ENCODE results near the gene FBXO42. TPM values are rescaled to one million over a fixed set of nuclear protein-coding genes. Genes with fewer than 3 reads are reported as not detected.

The FBXO42 gene
- total and polyA plus RNA-seq, 2 donors (not counting 3 experiments of a cell fraction or from before 2014, with no cell fraction given): 16.3 to 20.4 TPM

DNA sequence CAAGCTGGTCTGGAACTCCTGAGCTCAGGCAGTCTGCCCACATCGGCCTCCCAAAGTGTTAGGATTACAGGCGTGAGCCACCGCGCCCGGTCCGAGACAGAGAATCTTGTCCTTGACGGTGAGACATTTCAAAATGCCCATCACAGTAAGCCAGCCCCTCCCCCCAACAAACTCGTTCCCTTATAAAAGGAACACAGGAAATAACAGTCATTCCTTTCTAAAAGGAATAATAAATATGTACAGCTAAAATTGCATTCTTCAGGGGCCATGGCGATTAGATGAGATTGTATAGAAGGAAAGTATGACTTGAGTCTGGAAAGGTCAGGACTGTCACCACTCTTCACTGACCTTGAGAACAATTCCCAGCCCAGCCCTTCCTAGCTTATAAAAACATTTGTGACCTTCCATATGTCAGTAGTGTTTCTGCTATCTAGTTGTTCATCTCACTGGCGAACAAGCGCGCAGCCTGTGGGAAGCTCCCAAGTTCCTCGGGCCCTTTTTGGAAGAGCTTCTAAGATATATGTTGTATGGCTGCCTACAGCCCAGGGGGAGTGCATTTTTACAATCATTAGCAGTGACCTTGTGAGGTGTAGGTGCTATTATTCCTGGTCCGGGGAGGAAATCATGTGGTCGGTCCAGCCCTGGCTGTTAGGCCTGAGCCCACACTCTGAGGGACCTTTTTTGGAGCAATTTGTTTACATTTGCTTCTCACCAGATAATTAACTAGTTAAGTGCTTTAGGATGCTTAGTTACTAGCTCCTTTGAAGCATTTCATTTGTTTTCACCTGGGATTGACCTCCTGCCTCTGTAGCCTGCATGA is 23.5 kb upstream of the FBXO42 start:
- ChIA-PET CTCF (interaction anchor here (0.7 to 4.9 kb wide), 9 partner anchors 10 to 297 kb away, joined by 3 to 18 read pairs (median 5); partner anchors contain the start of genes FBXO42 and NECAP2), POLR2A (interaction anchor here (0.6 to 1.5 kb wide), 2 partner anchors 11 to 45 kb away, joined by 5 to 8 read pairs; no protein-coding TSS in a partner anchor)
- H3K4me2 ChIP-seq (ENCODE audit: insufficient read depth, low read length): peak overlapping the region; percentile 70
- peak; percentile 90 for DNase-seq (ENCODE audit: low read depth, low spot score)
- H3K9me3 ChIP-seq (replicated peaks; ENCODE audit: control insufficient read depth, insufficient read depth, low read length): no peaks in the 10 kb centered on the region
- H3K4me1 ChIP-seq (ENCODE audit: control insufficient read depth, extremely low read depth, insufficient read depth, low read length): peaks cover 62% of the 10 kb centered on the region
- peak overlapping the region; percentile 85 for H3K27ac ChIP-seq (ENCODE audit: insufficient read depth, low read depth, low read length)
- peak overlapping the region; percentile 56 for H3K9ac ChIP-seq (replicated peaks; ENCODE audit: extremely low read depth, insufficient read depth, low read length)
- intact Hi-C loops (cut with micrococcal nuclease) (loop anchor here (1.0 to 2.0 kb wide), 5 partner anchors 8 to 65 kb away; partner anchors contain the start of genes NECAP2 and SZRD1), dilution Hi-C loops (cut with MboI; ENCODE audit: extremely low pct_ligation_motif_present, low sequenced_read_pairs) (no loop called here)
- H3K9me1 ChIP-seq (replicated peaks; ENCODE audit: control insufficient read depth, extremely low read depth, insufficient read depth, low read length): no peaks in the 10 kb centered on the region
- H3K4me3 ChIP-seq (replicated peaks in 1 of 3; ENCODE audit: insufficient read depth in 1 of 3, low read depth in 1 of 3, low read length in 3 of 3): peak overlapping the region in 1 of 3 experiments; percentile 2
- no peaks in the 10 kb centered on the region for H4K20me1 ChIP-seq (replicated peaks; ENCODE audit: control insufficient read depth, extremely low read depth, insufficient read depth, low read length)
- no peaks in the 10 kb centered on the region for H3K27me3 ChIP-seq (ENCODE audit: control insufficient read depth in 2 of 2, insufficient read depth in 2 of 2, low read length in 2 of 2)
- TF ChIP-seq POLR2AphosphoS5 (IDR thresholded peaks at IDR 0.05; ENCODE audit: insufficient read depth, low read depth, low read length) (peak; percentile 84), MYC (IDR thresholded peaks at IDR 0.05; ENCODE audit: low read depth, low read length) (no peak), FOS (IDR thresholded peaks at IDR 0.05; ENCODE audit: borderline replicate concordance, insufficient read depth, low read length) (peak; percentile 60), JUN (IDR thresholded peaks at IDR 0.05; ENCODE audit: borderline replicate concordance, insufficient read depth, insufficient read length, low read depth) (peak; percentile 87), POLR2A (IDR thresholded peaks at IDR 0.05; ENCODE audit: low read depth, low read length) (peak; percentile 58), GATA2 (IDR thresholded peaks at IDR 0.05; ENCODE audit: insufficient read depth, insufficient read length, low read depth, low read length) (peak; percentile 95), EZH2 (IDR thresholded peaks at IDR 0.05; ENCODE audit: borderline replicate concordance, low read depth, low read length, severe bottlenecking) (no peak)
- TF ChIP-seq, protein P1, sequence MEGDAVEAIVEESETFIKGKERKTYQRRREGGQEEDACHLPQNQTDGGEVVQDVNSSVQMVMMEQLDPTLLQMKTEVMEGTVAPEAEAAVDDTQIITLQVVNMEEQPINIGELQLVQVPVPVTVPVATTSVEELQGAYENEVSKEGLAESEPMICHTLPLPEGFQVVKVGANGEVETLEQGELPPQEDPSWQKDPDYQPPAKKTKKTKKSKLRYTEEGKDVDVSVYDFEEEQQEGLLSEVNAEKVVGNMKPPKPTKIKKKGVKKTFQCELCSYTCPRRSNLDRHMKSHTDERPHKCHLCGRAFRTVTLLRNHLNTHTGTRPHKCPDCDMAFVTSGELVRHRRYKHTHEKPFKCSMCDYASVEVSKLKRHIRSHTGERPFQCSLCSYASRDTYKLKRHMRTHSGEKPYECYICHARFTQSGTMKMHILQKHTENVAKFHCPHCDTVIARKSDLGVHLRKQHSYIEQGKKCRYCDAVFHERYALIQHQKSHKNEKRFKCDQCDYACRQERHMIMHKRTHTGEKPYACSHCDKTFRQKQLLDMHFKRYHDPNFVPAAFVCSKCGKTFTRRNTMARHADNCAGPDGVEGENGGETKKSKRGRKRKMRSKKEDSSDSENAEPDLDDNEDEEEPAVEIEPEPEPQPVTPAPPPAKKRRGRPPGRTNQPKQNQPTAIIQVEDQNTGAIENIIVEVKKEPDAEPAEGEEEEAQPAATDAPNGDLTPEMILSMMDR (IDR thresholded peaks at IDR 0.05; ENCODE audit: extremely low read depth in 1 of 2, insufficient read depth in 1 of 2, low read depth in 1 of 2, low read length in 2 of 2): no peak
- TF ChIP-seq, protein P2, sequence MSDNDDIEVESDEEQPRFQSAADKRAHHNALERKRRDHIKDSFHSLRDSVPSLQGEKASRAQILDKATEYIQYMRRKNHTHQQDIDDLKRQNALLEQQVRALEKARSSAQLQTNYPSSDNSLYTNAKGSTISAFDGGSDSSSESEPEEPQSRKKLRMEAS (IDR thresholded peaks at IDR 0.05; ENCODE audit: insufficient read depth, insufficient read length): no peak
- peaks cover 94% of the 10 kb centered on the region for H3K79me2 ChIP-seq (ENCODE audit: control insufficient read depth, insufficient read depth, low read length)
- peak; percentile 92 for FAIRE-seq
- no peak overlapping the region for H2AFZ ChIP-seq (ENCODE audit: low read depth, low read length)
- BruUV-seq (replicated peaks): no TSS peak
- no peaks in the 10 kb centered on the region for H3K36me3 ChIP-seq (ENCODE audit: control insufficient read depth in 2 of 2, extremely low read depth in 1 of 2, insufficient read depth in 2 of 2, low read length in 2 of 2)

Data from endothelial cell of umbilical vein (primary cell).